Fibroblast of skin of left biceps (primary cell): ENCODE results near the gene ARMH2.
A peak's percentile ranks its signal among the peaks of the same experiment; 100 is the strongest.

Experiments
- DNase-seq, 2 experiments: peaks; one replicate each; pipeline ENCODE4 v3.0.0-alpha.2; 2013; ENCODE audit warnings: low read depth in 2 of 2

ARMH2 gene

DNA sequence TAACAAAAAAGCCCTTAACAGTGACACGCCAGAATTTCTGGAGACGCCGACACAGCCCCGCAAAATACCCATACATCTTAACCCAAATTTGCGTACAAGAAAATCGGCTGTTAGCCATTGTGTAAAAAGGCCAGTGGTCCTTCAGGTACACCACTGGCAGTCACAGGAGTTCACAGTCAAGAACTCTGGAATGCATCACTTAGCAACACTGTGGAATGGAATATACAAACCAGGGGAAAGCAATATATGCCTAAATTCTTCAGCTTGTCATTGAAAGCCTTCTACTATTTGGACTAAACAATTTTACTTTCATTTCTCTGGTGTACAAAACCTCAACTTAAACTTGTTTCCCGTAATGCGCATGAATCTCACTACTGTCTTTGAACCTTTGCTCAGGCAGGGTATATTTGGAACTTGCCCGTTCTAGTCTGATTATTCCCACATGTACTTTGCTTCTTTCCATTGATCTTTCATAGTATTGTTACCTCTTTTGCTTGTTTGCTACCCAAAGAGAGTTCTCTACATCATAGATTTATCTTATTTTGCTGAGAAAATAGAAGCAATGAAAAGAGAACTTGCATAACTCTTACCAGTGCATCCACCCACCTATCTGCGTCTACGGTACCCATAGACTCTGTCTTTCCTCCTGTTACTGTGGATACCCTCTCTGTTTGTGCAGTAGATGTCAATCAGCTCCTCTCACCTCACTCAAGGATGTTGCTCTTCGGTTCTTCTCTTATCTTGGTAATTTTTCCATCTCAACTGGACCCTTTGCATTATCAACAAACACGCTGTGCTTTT is at the start of gene ARMH2:
TSS of gene ARMH2 (minus strand) at position 178 of the 801 bp plus-strand sequence. CDS start at position 118, 60 bp downstream.
- no peak for DNase-seq

DNA sequence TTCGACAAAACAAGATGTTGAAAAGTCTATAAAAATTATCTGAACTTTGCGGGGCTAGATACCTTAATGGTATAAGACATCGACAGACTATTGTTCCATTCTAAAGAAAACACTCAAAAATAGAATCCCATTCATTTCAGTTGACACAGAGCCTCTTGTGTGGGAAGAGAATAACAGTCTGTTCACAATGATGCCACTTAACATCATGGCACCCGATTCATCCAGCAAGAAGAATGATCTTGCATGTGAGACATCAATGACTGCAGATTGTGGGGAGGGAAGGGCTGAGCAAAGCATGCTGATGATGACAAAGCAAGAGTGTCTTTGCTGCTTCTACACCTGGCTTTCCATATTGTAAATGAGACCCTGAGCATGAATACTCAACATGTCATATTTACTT is 49.7 kb upstream of the ARMH2 start:
- DNase-seq, result no peak

GRCh38 chr6:24847402-24847801 is 48.7 kb upstream of the ARMH2 start:
- no peak for DNase-seq

DNA sequence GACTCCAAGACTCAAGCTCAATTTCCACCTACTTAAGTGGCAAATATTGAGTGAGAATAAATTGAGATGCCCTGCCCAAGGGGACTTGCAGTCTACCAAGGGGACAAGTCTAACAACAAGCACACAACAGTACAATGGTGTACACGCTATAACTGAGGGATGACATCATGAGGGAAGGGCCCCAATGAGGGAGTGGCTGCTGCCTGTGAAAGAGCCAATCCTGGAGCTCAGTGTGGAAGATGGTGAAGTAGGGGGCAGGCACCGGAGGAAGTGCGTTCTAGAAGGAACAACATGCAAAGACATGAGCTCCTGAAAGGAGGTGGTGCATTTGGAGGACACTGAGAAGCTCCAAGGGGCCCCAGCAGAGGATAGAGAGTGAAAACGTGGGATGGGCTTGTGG is 46.9 kb upstream of the ARMH2 start:
- no peak for DNase-seq

DNA sequence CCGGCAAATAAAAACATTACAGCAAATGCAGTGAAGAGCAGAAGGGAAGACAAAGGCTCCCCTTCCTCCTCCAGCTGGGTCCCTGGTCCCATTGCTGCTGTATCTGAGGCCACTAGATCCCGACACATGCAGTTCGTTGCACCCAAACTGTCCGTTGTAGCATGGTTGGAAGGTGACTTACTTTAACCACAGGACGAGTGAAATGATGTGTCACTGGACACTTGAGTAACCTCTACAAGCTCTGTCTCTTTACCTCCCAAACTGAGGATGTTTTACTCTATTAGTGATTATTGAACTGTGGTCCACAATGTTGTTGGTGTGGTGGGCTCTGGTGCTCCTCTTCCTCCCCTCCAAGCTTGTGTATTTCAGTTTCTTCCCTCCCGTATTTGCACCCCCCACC is 46.2 kb upstream of the ARMH2 start:
- no peak for DNase-seq

DNA sequence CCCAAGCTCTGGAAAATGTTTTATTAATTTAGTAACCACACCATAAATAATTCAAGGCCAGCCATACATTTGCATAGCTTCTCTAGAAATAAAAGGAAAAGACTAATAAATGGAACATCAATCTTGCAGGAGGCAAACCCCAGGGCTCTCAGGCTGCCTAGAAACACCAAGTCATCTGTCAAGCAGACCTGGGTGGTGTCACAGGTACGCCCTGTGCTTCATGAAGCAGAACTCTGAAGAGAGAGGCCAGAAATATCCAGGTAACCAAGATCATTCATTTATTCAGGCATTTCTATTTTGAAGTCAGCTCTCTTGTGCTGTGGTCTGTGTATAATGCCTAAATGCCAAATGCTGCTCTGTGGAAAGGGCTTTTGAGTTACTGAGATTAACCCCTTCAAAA is 45.3 kb upstream of the ARMH2 start:
- DNase-seq, result no peak

GRCh38 chr6:24840187-24840586 is 41.5 kb upstream of the ARMH2 start:
- no peak for DNase-seq

GRCh38 chr6:24838994-24839393 is 40.3 kb upstream of the ARMH2 start:
- no peak for DNase-seq

GRCh38 chr6:24838081-24838480 is 39.4 kb upstream of the ARMH2 start:
- no peak for DNase-seq

DNA sequence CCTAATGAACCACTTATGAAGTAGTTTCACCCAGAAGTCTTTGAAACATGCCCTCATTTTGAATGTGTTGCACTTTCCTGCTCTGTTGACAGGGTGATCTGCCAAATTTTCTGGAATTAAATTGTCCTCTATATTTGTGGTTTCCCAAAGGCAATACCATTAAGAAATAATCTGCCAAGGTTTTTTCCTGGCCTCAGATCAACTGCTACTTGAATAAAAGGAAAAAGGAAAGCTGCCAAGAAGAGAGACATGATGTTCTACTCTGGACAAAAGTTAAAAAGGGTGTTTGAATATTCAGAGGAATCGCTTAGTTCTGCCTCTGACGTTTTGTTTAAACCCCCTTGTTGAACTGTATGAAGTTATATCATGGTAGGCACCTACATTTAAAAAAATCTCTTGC is 37.4 kb upstream of the ARMH2 start:
- DNase-seq, result no peak

GRCh38 chr6:24833711-24834386 is 35.1 kb upstream of the ARMH2 start:
- no peak for DNase-seq

DNA sequence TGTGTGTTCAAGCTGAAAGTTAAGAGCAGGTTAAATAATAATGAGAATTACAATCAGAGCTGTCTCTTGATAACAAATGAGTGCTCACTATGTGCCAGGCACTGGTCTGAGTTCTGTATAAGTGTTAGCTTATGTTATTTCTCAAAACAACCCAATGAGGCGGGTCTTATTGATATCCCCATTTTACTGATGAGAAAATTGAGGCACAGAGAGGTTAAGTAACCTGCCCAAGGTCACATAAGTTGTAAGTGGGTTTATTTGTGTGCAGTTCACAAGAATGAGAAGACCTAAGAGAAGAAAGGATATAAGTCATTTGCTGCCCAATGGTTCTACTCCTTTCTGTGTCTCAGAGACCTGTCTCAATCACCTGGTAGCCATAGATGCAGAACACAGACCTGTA is 34.1 kb upstream of the ARMH2 start:
- DNase-seq, result no peak

GRCh38 chr6:24831771-24832716 is 33.3 kb upstream of the ARMH2 start:
- DNase-seq, result no peak

DNA sequence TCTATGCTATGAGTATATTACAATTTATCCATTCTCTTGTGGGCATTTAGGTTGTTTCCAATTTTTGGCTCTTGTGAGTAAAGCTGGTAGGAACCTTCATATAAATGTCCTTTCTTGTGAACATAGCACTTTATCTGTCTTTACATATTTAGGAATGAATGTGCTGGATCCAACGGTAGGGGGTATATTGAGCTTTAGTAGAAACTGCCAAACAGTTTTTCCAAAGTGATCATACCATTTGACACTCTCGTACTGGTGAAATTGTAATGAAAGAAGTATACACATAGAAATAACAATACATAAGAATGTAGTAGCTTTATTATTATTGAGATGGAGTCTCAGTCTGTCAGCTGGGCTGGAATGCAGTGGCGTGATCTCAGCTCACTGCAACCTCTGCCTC is 30.9 kb upstream of the ARMH2 start:
- no peak for DNase-seq

DNA sequence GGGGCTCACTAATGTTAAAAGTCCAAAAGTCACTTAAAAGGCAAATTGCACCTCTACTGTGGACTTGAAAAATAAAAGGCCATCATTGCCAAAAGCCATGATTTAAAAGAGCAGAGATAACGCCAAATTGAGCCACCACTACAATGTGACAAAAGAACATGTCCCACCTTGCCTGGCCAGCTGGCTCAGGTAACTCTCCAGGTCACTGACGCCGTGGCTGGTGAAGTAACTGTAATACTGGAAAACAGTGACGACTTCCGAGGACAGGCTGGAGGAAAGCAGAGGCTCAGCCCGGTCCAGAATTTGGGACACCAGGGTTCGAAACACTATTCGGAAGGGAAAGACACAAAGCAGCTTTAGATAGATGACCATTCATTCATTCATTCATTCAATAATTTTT is 29.3 kb upstream of the ARMH2 start:
- DNase-seq, result no peak

GRCh38 chr6:24827162-24827561 is 28.4 kb upstream of the ARMH2 start:
- no peak for DNase-seq

- DNase-seq, result no peak
These were observed 26.5 kb upstream of the ARMH2 start for GRCh38 chr6:24825130-24825630.

- peak in 1 of 2 experiments; percentile 10 for DNase-seq
These were observed 25.6 kb upstream of the ARMH2 start for GRCh38 chr6:24824142-24824938.

- DNase-seq, result no peak
These were observed 24.5 kb upstream of the ARMH2 start for GRCh38 chr6:24823185-24823584.

- DNase-seq, result no peak
These were observed 24.0 kb upstream of the ARMH2 start for GRCh38 chr6:24822696-24823095.

GRCh38 chr6:24821860-24822444 is 23.2 kb upstream of the ARMH2 start:
- DNase-seq, result no peak
